ENCODE data around the gene ARHGAP6. TPM values are rescaled to one million over a fixed set of nuclear protein-coding genes. Genes with fewer than 3 reads are reported as not detected.

The ARHGAP6 gene
- total and polyA plus RNA-seq, 2 donors (not counting 3 experiments of a cell fraction or from before 2014, with no cell fraction given) = 0.69 to 0.83 TPM

- no peak for TF ChIP-seq POLR2A (IDR thresholded peaks at IDR 0.05; ENCODE audit: low read depth, low read length)
- no peak for TF ChIP-seq CTCF (IDR thresholded peaks at IDR 0.05; ENCODE audit: extremely low read depth in 1 of 2, insufficient read depth in 1 of 2, low read depth in 1 of 2, low read length in 2 of 2)
- no peak for TF ChIP-seq FOS (IDR thresholded peaks at IDR 0.05; ENCODE audit: borderline replicate concordance, insufficient read depth, low read length)
- no peak for TF ChIP-seq EZH2 (IDR thresholded peaks at IDR 0.05; ENCODE audit: borderline replicate concordance, low read depth, low read length, severe bottlenecking)
- TF ChIP-seq MAX (IDR thresholded peaks at IDR 0.05; ENCODE audit: insufficient read depth, insufficient read length) = no peak
- TF ChIP-seq JUN (IDR thresholded peaks at IDR 0.05; ENCODE audit: borderline replicate concordance, insufficient read depth, insufficient read length, low read depth) = no peak
- TF ChIP-seq MYC (IDR thresholded peaks at IDR 0.05; ENCODE audit: low read depth, low read length) = no peak
- no peak for TF ChIP-seq POLR2AphosphoS5 (IDR thresholded peaks at IDR 0.05; ENCODE audit: insufficient read depth, low read depth, low read length)
- TF ChIP-seq GATA2 (IDR thresholded peaks at IDR 0.05; ENCODE audit: insufficient read depth, insufficient read length, low read depth, low read length) = no peak
- Histone ChIP-seq H3K27me3 (ENCODE audit: control insufficient read depth in 2 of 2, insufficient read depth in 2 of 2, low read length in 2 of 2) (no peaks in the 10 kb centered on the region), H3K27ac (ENCODE audit: insufficient read depth, low read depth, low read length) (no peak overlapping the region), H3K4me2 (ENCODE audit: insufficient read depth, low read length) (no peak overlapping the region), H4K20me1 (replicated peaks; ENCODE audit: control insufficient read depth, extremely low read depth, insufficient read depth, low read length) (no peaks in the 10 kb centered on the region), H3K79me2 (ENCODE audit: control insufficient read depth, insufficient read depth, low read length) (no peaks in the 10 kb centered on the region), H3K9me1 (replicated peaks; ENCODE audit: control insufficient read depth, extremely low read depth, insufficient read depth, low read length) (no peaks in the 10 kb centered on the region), H3K4me1 (ENCODE audit: control insufficient read depth, extremely low read depth, insufficient read depth, low read length) (peaks cover 4% of the 10 kb centered on the region), H3K36me3 (ENCODE audit: control insufficient read depth in 2 of 2, extremely low read depth in 1 of 2, insufficient read depth in 2 of 2, low read length in 2 of 2) (no peaks in the 10 kb centered on the region), H3K4me3 (replicated peaks in 1 of 3; ENCODE audit: insufficient read depth in 1 of 3, low read depth in 1 of 3, low read length in 3 of 3) (no peak overlapping the region), H2AFZ (ENCODE audit: low read depth, low read length) (no peak overlapping the region), H3K9me3 (replicated peaks; ENCODE audit: control insufficient read depth, insufficient read depth, low read length) (no peaks in the 10 kb centered on the region), H3K9ac (replicated peaks; ENCODE audit: extremely low read depth, insufficient read depth, low read length) (no peak overlapping the region)
- ChIA-PET POLR2A (no interaction called here), CTCF (interaction anchor here (0.8 kb wide), 1 partner anchor 908 kb away, joined by 3 read pairs; no protein-coding TSS in a partner anchor)
- intact Hi-C loops (cut with micrococcal nuclease) (no loop called here), dilution Hi-C loops (cut with MboI; ENCODE audit: extremely low pct_ligation_motif_present, low sequenced_read_pairs) (no loop called here)
- DNase-seq (ENCODE audit: low read depth, low spot score) (no peak), FAIRE-seq (no peak)
- no TSS peak for BruUV-seq (replicated peaks)
These were observed 567.8 kb downstream of the ARHGAP6 start for GRCh38 chrX:11097933-11098332.
